Activated naive CD4-positive, alpha-beta T cell (primary cell): ENCODE results near the gene CPEB3.
"Not testable (repeated sequence)": the region's sequence is repeated elsewhere in the genome, so short reads cannot be mapped to it uniquely, and the experiment has no call there.

Source experiments
- DNase-seq, 4 experiments: peaks; one replicate each; lab custom pipeline; 2025; lab: John Stamatoyannopoulos, UW

Gene CPEB3

GRCh38 chr10:92290837-92291615 is at the start of gene CPEB3, which contains the start of gene MARCHF5:
TSS of gene CPEB3 (minus strand) at chr10:92291078. CDS start at chr10:92240350, 50,728 bp downstream.
TSS of gene MARCHF5 (plus strand) at chr10:92291167. CDS start at chr10:92291495, 328 bp downstream.
- DNase-seq: peak; percentile 67 to 83 (median 74)

DNA sequence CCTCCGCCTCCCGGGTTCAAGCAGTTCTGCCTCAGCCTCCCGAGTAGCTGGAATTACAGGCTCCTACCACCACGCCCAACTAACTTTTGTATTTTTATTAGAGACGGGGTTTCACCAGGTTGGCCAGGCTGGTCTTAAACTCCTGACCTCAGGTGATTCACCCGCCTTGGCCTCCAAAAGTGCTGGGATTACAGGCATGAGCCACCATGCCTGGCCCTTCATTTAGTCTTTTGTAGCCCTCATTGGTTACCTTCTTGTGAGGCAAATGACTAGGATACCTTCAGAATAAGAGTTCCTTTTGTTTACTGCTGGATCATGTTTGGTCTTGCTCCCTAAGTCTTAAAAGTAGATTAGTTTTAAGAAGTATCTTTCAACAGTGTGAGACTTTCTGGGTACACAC is 39.0 kb upstream of the CPEB3 start:
- not testable (repeated sequence) for DNase-seq

DNA sequence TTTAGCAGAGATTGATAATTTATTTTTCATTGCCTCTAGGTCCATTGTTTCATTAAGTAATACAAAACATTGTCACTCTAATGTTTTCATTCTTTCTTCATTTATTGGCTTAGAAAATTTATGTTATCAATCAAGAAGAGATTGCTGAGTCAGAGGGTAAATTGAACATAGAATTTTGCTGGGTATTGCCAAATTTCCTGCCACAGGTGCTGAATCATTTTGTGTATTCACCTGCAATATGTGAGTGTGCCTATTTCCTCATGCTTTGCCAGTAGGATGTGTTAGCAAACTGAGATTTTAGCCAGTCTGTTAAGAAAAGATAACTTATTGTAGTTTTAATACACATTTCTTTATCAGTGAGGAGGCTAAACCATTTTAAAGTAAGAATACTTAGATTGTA is 38.1 kb upstream of the CPEB3 start:
- DNase-seq: no peak

DNA sequence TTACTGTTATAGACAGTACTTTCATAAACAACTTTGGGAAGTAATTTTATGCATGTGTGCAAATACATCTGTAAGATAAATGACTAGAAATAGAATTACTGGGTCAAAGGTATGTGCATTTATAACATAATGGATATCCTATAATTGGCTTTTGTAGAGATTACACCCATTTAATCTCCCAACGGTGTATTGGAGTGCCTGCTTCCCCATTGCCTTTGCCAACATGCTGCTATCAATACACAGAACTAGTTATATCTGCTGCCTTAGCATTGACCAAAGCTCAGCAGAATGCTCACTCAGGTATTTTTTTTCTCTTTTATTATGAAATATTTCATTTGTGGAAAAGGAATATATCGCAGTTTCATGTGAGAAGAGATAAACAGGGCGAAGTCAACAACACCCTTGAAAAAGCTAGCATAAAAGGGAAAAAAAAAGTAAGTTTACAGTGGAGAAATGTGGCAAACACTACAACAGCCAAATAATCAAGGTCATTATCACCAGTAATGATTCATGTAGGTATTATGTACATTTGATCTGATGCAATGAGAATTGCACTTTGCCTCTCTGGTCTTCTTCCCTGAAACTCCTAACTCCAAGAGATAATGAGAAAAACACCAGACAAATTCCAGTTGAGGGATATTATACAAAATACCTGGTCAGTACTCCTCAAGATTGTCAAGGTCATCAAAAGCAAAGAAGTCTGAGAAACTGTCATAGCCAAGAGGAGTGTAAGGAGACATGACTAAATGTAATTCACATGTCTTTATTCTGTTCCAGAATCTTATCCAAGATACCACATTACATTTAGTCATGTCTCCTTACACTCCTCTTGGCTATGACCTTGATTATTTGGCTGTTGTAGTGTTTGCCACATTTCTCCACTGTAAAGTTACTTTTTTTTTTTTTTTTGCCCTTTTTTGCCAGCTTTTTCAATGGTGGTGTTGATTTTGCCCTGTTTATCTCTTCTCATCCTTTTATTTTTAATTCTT is 36.9 kb upstream of the CPEB3 start:
- no peak for DNase-seq

DNA sequence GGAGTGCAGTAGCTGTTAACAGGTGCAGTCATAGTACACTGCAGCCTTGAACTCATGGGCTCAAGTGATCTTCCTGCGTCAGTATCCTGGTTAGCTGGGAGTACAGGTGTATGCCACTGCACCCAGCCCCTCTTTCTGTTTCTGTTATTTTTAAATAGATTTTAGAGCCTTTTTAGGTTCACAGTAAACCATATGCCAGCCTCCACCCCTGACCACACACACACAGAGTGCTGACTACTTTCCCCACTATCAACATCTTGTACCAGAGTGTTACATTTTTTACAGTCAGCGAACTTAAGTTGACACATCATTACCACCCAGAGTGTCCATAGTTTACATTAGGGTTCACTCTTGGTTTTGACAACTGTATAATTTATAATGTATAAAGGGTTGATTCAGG is 32.2 kb upstream of the CPEB3 start:
- no peak for DNase-seq

- DNase-seq: no peak
Observed at GRCh38 chr10:92316610-92317009, 25.7 kb upstream of the CPEB3 start.

DNA sequence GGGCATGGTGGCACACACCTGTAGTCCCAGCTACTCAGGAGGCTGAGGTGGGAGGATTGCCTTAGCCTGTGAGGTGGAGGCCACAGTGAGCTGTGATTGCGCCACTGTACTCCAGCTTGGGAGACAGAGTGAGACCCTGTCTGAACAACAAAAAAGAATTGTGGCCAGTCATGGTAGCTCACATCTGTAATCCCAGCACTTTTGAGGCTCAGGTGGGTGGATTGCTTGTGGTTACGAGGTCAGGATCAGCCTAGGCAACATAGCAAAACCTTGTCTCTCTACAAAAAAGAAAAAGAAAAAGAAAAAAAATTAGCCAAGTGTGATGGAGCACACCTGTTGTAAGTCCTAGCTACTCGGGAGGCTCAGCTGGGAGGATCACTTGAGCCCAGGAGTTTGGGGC is 22.9 kb upstream of the CPEB3 start:
- no peak for DNase-seq

- no peak for DNase-seq
Observed at GRCh38 chr10:92309272-92309671, 18.4 kb upstream of the CPEB3 start.

GRCh38 chr10:92305133-92306072 is 14.5 kb upstream of the CPEB3 start:
- DNase-seq: no peak

DNA sequence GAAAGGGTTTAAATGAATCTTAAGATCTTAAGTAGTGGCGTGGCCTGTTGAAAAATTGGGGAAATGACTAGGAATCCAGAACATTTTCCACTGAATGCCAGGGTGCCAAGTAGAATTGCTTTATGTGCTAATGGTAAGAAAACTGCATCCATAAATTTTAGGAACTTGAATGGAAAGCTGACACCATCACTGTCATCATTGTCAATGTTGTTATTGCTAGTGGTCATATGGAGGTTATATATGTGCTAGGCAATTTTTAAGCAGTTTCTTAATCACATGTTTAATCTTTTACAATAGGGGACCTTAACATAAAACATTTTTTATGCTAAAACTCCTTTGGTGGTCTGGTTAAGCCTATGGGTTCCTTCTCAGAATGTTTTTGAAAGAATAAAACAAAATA is 13.2 kb upstream of the CPEB3 start:
- no peak for DNase-seq

- no peak for DNase-seq
Observed at GRCh38 chr10:92303096-92303495, 12.2 kb upstream of the CPEB3 start.

- DNase-seq: no peak
Observed at GRCh38 chr10:92298487-92298886, 7.6 kb upstream of the CPEB3 start.

DNA sequence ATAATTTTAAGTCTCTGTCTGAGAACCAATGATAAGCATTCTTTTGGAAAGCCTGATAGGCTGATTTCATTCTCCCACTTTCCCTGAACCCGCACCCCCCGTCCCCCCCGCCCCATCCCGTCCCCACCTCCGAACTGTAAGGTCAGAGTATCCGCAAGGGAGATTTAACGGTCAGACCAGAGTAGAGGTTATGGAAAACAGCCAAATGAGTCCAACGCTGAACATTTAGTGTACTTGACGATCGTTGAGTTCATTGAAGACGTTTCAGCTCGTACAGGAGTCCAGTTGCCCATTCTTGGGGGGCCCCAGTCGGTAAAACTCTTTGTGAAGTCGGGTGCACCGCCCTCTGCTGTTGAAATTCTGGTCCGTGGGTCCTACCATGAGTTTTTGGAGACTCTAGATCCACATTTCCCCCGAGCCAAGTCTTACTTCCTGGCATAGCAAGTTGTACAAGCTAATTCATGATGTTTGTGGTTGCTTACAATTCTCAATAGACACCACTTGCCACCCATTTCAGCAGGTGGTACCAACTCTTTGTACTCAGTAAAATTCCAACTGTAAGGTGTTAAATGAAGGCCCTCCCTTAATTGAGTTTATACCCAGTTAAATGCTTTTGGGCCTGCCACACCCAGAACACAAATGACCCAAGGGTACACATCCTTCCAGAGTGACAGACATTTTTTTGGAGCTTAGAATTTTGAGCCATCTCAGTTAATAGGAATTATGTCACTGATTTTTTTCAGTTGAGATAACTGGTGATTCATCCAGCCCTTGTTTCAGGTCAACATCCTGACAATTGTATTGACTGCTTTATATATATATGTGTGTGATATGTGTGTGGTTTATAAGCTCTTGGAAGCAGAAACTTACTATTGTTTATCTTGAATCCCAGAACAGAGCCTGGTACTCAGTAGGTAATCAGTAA is 1.3 kb upstream of the CPEB3 start:
- DNase-seq: peak in 1 of 4 experiments; percentile 0

GRCh38 chr10:92291616-92291865 is 663 bp upstream of the CPEB3 start:
- peak in 1 of 4 experiments; percentile 9 for DNase-seq

- DNase-seq: peak in 1 of 4 experiments; percentile 6
Observed at GRCh38 chr10:92290076-92290836, 622 bp downstream of the CPEB3 start.

DNA sequence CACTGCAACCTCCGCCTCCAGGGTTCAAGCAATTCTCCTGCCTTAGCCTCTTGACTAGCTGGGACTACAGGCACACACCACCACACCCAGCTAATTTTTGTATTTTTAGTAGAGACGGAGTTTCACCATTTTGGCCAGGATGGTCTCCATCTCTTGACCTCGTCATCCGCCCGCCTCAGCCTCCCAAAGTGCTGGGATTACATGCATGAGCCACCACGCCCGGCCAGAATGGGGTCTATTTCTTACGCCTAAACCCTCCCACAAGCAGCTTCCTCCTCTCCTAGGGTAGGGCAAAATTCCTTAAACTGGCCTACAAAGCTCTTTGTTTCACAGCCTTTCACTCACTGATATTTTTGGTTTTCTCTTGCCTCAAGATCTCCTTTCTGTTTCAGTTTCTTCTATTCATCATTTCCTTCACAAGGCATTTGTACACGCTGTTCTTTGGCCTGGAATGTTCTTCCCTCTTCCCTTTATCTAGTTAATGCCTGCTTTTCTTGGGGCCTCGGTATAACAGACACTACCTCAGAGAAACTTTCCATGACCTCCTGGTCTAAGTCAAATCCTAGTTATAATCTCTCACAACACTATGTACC is 6.7 kb downstream of the CPEB3 start:
- DNase-seq: no peak

DNA sequence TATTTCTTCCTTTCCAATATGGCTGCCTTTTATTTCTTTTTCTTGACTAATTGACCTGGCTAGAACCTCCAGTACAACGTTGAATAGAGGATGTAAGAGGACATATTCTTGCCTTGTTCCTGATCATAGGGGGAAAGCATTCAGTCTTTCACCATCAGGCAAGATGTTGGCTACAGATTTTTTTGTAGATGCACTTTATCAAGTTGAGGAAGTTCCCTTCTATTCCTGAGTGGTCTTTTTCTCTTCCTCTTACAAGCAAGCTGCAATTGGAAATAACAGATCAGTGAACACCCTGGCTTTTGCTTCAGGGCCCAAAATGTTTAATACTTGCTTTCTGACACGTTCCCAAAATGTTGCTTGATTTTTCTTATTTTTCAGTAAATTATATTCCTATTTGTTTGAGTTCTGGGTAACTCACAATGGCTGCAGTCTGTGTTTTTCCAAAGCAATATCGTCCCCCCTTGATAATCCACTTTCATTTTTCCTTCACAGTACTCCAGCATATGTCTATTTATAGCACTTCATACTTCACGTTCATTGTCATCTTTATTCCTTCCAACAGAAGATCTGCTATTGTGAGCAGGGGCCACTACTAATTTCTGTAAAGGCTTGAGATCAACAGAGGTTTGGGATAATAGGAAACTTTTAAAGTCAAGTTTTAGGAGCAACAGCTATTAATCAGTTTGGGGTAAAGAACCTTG is 11.7 kb downstream of the CPEB3 start:
- no peak for DNase-seq

DNA sequence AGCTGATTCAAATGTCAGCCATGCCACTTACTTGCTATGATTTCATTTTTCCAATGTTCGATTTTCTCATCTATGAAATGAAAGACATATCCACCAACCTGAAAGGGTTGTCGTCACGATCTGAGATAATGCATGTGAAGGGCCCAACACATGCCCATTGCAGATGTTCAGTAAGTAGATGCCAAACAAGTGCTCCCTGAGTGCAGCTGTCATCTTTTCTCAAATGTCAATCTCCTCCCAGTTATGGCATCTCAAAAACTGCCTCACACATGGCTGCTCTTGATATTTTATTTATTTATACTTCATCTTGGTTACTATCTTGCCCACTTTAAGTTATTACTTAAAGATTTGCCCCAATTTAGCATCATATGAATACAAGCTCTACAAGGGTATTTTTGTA is 16.8 kb downstream of the CPEB3 start:
- no peak for DNase-seq

DNA sequence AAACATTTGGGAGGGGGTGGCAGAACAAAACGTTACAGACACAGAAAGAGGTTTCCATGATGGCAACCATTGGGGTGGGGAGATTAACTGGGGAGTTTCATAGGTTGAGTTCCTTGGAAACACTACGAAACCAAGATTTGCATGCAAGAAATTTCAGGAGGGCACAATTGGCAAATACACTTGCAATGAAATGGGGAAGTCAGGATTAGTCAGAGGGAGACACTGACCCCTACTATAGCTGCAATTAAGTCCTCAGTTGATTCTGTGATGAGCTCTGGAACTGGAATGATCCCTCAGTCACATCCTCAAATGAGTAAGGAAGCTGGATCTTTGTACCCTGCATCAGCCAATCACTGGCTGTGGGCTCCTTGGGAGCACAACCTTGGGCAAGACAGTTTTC is 22.1 kb downstream of the CPEB3 start:
- no peak for DNase-seq
